DMS114 treated with DMSO at 0.1 percent for 48 hours (cell line): ENCODE data around the gene CDH18.

Source experiments
- DNase-seq: peaks from one replicate; lab custom pipeline; 2025; ENCODE audit not compliant: unreplicated experiment; lab: John Stamatoyannopoulos, UW

The CDH18 gene

GRCh38 chr5:19615071-19615470 is 372.9 kb downstream of the CDH18 start:
- DNase-seq = no peak

GRCh38 chr5:19608444-19609002 is 379.5 kb downstream of the CDH18 start:
- DNase-seq = peak; percentile 4

- no peak for DNase-seq
Observed at GRCh38 chr5:19605846-19606407, 382.1 kb downstream of the CDH18 start.

GRCh38 chr5:19584131-19584530 is 403.9 kb downstream of the CDH18 start:
- DNase-seq = no peak

GRCh38 chr5:19577882-19578281 is 410.1 kb downstream of the CDH18 start:
- DNase-seq = no peak

GRCh38 chr5:19568004-19568403 is 420.0 kb downstream of the CDH18 start:
- DNase-seq = no peak

- DNase-seq = no peak
Observed at GRCh38 chr5:19565466-19565865, 422.5 kb downstream of the CDH18 start.

- DNase-seq = no peak
Observed at GRCh38 chr5:19564036-19564435, 424.0 kb downstream of the CDH18 start.

- DNase-seq = no peak
Observed at GRCh38 chr5:19555876-19556275, 432.1 kb downstream of the CDH18 start.

- DNase-seq = no peak
Observed at GRCh38 chr5:19555436-19555835, 432.6 kb downstream of the CDH18 start.

GRCh38 chr5:19554524-19554923 is 433.5 kb downstream of the CDH18 start:
- DNase-seq = no peak

GRCh38 chr5:19547640-19548039 is 440.4 kb downstream of the CDH18 start:
- no peak for DNase-seq

- DNase-seq = no peak
Observed at GRCh38 chr5:19546521-19546920, 441.5 kb downstream of the CDH18 start.

GRCh38 chr5:19538607-19539006 is 449.4 kb downstream of the CDH18 start:
- DNase-seq = no peak

- no peak for DNase-seq
Observed at GRCh38 chr5:19536387-19536786, 451.6 kb downstream of the CDH18 start.

- no peak for DNase-seq
Observed at GRCh38 chr5:19534751-19535150, 453.2 kb downstream of the CDH18 start.

GRCh38 chr5:19532936-19533335 is 455.1 kb downstream of the CDH18 start:
- DNase-seq = no peak

- DNase-seq = no peak
Observed at GRCh38 chr5:19531374-19531952, 456.5 kb downstream of the CDH18 start.

- no peak for DNase-seq
Observed at GRCh38 chr5:19519448-19519847, 468.6 kb downstream of the CDH18 start.

- no peak for DNase-seq
Observed at GRCh38 chr5:19498852-19499251, 489.1 kb downstream of the CDH18 start.

GRCh38 chr5:19497229-19497815 is 490.7 kb downstream of the CDH18 start:
- DNase-seq = no peak

- no peak for DNase-seq
Observed at GRCh38 chr5:19496056-19496455, 491.9 kb downstream of the CDH18 start.

- no peak for DNase-seq
Observed at GRCh38 chr5:19492861-19493260, 495.1 kb downstream of the CDH18 start.
